ENCODE results near the gene DAB1. TPM values are rescaled to one million over a fixed set of nuclear protein-coding genes. Genes with fewer than 3 reads are reported as not detected.

DAB1 gene
- polyA plus RNA-seq, 3 donors = not detected

GRCh38 chr1:57198912-57199311 lies 224.9 kb downstream of the DAB1 start:
- peaks cover 0 to 1% (median 0%) of the 10 kb centered on the region in 3 donors for H3K27me3 Mint-ChIP-seq (ENCODE audit: low read depth in 3 of 3)
- Histone ChIP-seq H3K79me2 (ENCODE audit: insufficient read depth, low read length) (no peaks in the 10 kb centered on the region), H3K9me3 (replicated peaks in 1 of 2; ENCODE audit: control insufficient read depth in 1 of 2, insufficient read depth in 1 of 2, low read length in 2 of 2) (no peaks in the 10 kb centered on the region), H2AFZ (ENCODE audit: insufficient read depth, low read depth, low read length, poor library complexity, severe bottlenecking) (no peak overlapping the region), H3K36me3 (replicated peaks in 1 of 2; ENCODE audit: control insufficient read depth in 1 of 2, insufficient read depth in 2 of 2, low read length in 2 of 2) (no peaks in the 10 kb centered on the region), H3K4me3 (replicated peaks in 1 of 3; ENCODE audit: low read depth in 2 of 3, low read length in 3 of 3) (no peak overlapping the region), H3K27ac (ENCODE audit: low read depth in 1 of 2, low read length in 2 of 2) (no peak overlapping the region), H3K9ac (ENCODE audit: insufficient read depth, low read length, poor library complexity, severe bottlenecking) (no peak overlapping the region), H4K20me1 (ENCODE audit: insufficient read depth, low read length) (no peaks in the 10 kb centered on the region), H3K27me3 (ENCODE audit: control insufficient read depth in 2 of 2, insufficient read depth in 2 of 2, low read length in 2 of 2) (no peaks in the 10 kb centered on the region), H3K4me1 (ENCODE audit: control insufficient read depth in 1 of 2, insufficient read depth in 2 of 2, low read length in 2 of 2) (no peaks in the 10 kb centered on the region), H3K4me2 (replicated peaks; ENCODE audit: extremely low read depth, low read length, poor library complexity, severe bottlenecking) (no peak overlapping the region)
- H3K27ac Mint-ChIP-seq = no peak overlapping the region
- H3K4me3 Mint-ChIP-seq = no peak overlapping the region
- H3K36me3 Mint-ChIP-seq = no peaks in the 10 kb centered on the region
- no peaks in the 10 kb centered on the region for H3K4me1 Mint-ChIP-seq
- WGBS (ENCODE audit: insufficient coverage) = no CpG with 5 or more reads among the region's 2 CpGs
- intact Hi-C loops (cut with micrococcal nuclease) = no loop called here
- no peak for TF ChIP-seq CTCF (IDR thresholded peaks at IDR 0.05)
- H3K9me3 Mint-ChIP-seq = peaks cover 0 to 7% (median 3%) of the 10 kb centered on the region in 7 donors
- no peak for DNase-seq

GRCh38 chr1:57195436-57195941 lies 228.4 kb downstream of the DAB1 start:
- no peaks in the 10 kb centered on the region for H3K36me3 Mint-ChIP-seq

More at GRCh38 chr1:57195436-57195941, 228.4 kb downstream of the DAB1 start:
- H3K27me3 Mint-ChIP-seq (ENCODE audit: low read depth in 3 of 3) = peaks cover 1 to 3% (median 1%) of the 10 kb centered on the region in 3 donors
- no peak overlapping the region for H3K4me2 ChIP-seq (replicated peaks; ENCODE audit: extremely low read depth, low read length, poor library complexity, severe bottlenecking)
- H3K4me3 ChIP-seq (replicated peaks in 1 of 3; ENCODE audit: low read depth in 2 of 3, low read length in 3 of 3) = no peak overlapping the region
- no peaks in the 10 kb centered on the region for H3K36me3 ChIP-seq (replicated peaks in 1 of 2; ENCODE audit: control insufficient read depth in 1 of 2, insufficient read depth in 2 of 2, low read length in 2 of 2)
- intact Hi-C loops (cut with micrococcal nuclease) = no loop called here
- H3K27ac ChIP-seq (ENCODE audit: low read depth in 1 of 2, low read length in 2 of 2) = no peak overlapping the region
- no peaks in the 10 kb centered on the region for H3K4me1 Mint-ChIP-seq
- H3K4me1 ChIP-seq (ENCODE audit: control insufficient read depth in 1 of 2, insufficient read depth in 2 of 2, low read length in 2 of 2) = no peaks in the 10 kb centered on the region
- no peaks in the 10 kb centered on the region for H3K27me3 ChIP-seq (ENCODE audit: control insufficient read depth in 2 of 2, insufficient read depth in 2 of 2, low read length in 2 of 2)
- H3K4me3 Mint-ChIP-seq = no peak overlapping the region
- TF ChIP-seq CTCF (IDR thresholded peaks at IDR 0.05) = no peak
- H3K9ac ChIP-seq (ENCODE audit: insufficient read depth, low read length, poor library complexity, severe bottlenecking) = no peak overlapping the region
- no CpG with 5 or more reads among the region's 1 CpG for WGBS (ENCODE audit: insufficient coverage)
- DNase-seq = no peak
- no peak overlapping the region for H3K27ac Mint-ChIP-seq
- no peaks in the 10 kb centered on the region for H3K79me2 ChIP-seq (ENCODE audit: insufficient read depth, low read length)
- no peaks in the 10 kb centered on the region for H3K9me3 ChIP-seq (replicated peaks in 1 of 2; ENCODE audit: control insufficient read depth in 1 of 2, insufficient read depth in 1 of 2, low read length in 2 of 2)
- H3K9me3 Mint-ChIP-seq = peaks cover 0 to 6% (median 0%) of the 10 kb centered on the region in 7 donors
- H2AFZ ChIP-seq (ENCODE audit: insufficient read depth, low read depth, low read length, poor library complexity, severe bottlenecking) = no peak overlapping the region
- no peaks in the 10 kb centered on the region for H4K20me1 ChIP-seq (ENCODE audit: insufficient read depth, low read length)

Data from CD14-positive monocyte (primary cell).